Right forelimb (tissue), 1 donor: ENCODE data around the gene SYTL3.

Experiments used
- DNase-seq: peaks from one replicate; pipeline ENCODE4 v3.0.0-alpha.2; 2018

The SYTL3 gene

DNA sequence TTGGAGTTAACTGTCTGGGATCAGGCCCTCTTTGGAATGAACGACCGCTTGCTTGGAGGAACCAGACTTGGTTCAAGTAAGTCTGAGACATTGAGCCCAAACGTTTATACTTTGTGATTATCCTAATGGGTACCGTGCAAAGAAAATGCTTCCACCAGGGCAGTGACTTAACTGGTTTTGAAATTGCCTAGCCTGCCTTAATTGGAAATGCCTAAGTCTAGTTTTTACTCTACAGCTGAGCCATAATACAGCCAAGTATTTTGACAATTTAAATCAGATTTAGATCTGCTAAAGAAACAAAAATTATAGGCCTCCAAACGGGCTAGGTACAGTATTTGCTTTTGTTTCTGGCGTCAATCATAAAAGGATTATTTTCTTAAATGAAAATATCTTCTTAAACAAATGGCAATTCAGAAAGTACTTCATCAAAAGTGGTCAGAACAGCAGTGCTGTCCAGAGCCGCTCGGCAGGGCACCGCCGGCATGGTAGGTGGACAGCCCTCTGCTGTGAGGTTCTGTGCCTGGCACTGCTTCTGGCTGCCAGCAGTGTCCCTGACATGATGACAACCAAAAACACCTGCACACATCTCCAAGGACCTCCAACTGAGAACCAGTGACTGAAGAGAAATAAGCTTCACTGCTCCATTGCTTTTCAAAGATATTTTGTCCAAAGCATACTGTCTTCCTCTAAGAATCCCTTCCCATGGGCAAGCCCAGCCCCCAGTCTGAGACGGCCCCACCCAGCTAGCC lies 113.8 kb downstream of the SYTL3 start:
- no peak for DNase-seq

DNA sequence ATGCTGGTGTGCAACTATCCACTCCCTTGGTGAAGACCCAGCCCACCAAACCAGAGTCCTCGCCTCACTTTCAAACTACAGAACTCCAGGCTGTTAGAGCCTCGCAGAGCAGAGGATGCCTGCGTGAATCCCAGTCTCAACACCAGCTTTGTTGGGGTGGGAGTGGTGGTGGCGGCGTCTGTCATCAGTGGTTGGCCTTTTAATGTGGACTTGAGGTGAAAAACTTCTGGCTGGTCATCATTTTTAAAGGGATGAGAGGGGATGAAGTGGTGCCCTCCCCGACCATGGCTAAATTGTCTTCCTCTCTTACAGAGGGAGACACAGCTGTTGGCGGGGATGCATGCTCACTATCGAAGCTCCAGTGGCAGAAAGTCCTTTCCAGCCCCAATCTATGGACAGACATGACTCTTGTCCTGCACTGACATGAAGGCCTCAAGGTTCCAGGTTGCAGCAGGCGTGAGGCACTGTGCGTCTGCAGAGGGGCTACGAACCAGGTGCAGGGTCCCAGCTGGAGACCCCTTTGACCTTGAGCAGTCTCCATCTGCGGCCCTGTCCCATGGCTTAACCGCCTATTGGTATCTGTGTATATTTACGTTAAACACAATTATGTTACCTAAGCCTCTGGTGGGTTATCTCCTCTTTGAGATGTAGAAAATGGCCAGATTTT lies 114.5 kb downstream of the SYTL3 start:
- no peak for DNase-seq

DNA sequence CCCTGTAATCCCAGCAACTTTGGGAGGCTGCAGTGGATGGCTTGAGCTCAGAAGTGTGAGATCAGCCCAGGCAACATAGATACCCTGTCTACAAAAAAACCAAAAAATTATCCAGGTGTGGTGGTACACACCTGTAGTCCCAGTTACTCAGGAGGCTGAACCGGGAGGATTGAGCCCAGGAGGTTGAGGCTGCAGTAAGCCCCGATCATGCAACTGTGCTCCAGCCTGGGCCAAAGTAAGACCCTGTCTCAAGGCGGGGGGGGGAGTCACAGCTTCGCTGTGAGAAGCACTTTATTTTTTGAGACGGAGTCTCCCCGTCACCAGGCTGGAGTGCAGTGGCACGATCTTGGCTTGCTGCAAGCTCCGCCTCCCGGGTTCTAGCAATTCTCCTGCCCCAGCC lies 115.1 kb downstream of the SYTL3 start:
- no peak for DNase-seq

DNA sequence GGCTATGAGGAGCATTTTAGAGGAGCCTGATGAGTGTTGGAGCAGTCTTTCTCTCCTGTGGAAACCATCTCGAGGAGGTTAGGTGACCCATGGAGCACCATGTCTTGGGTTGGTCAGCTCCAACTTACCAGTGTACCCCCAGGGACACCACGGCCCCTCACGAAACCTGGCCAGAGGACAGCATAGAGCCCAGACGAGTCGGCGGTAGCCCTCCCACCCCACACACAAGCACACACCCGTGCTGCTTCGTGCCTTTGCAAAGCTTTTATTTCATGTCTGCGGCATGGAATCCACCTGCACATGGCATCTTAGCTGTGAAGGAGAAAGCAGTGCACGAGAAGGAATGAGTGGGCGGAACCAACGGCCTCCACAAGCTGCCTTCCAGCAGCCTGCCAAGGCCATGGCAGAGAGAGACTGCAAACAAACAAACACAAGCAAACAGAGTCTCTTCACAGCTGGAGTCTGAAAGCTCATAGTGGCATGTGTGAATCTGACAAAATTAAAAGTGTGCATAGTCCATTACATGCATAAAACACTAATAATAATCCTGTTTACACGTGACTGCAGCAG lies 115.7 kb downstream of the SYTL3 start:
- no peak for DNase-seq

DNA sequence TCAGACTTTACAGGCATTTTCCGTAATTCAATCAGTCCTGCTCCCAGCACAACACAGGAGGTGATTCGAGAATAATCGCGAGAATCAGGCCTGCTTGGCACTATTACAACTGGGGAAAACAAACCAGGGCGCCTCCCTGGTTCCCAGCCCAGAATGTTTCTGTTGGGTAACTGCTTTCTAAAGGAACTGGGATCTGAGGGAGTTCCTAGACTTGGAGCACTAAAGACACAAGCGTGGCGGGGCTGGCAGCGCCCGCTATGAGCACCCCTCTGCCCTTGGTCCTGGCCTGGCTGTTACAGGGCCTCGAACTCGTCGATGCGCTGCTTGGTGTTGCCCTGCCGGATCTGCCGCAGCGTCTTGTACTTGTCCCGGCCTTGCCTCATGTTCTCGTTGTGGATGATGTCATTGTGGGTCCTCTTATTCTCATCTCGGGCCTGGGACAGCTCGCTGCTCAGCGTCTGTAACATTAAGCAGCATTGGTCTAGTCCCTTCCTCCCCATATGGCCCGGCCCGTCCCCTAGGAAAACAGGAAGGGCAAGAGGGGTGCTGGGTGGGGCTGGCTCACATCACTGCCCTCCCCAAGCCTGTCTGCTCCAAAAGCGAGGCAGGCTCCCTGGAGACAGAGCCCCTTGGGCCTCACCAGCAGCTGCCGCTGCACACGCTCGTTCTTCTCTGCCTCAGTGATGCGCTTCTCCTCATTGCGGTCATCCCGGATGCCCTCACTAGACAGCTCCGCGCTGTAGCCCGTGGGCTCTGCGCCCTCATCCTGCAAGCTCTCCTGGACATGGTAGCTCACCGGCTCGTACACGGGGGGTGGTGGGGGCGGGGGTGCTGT lies 117.0 kb downstream of the SYTL3 start:
- DNase-seq = no peak

DNA sequence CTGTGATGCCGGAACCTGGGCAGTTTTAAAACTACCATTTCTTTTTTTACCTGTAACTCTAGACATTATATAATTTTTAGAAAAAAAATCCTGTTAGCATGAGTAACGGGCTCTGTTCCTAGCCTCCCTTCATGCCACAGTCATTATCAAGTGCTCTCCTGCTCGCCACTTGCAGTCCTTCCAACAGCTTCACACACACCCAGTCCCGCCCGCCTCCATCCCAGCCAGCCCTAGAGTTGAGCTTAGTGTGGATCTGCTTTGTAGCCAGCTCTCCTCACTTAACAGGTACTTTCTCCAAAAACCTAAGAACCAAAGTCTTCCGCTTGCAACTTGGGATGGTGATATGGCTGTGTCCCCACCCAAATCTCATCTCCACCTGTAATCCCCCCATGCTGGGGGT lies 117.9 kb downstream of the SYTL3 start:
- no peak for DNase-seq

DNA sequence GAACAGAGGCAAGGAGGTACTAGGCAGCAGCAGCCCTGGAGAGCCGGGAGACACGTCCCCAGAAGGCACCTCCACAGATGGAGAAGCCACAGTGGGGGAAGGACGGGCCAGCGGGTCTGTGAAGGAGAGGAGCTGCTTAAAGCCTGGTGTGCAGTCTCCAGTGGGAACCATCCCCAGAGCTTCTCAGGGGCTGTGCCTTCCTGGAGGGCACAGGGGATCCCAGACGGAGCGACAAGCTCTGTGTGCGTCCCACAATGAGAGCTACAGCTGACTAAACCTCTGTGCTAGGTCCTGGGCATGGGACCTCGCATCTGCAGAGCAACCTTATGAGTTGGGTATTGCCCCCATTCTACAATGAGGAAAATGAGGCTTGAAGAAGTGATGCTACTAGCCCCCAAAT lies 118.6 kb downstream of the SYTL3 start:
- no peak for DNase-seq

DNA sequence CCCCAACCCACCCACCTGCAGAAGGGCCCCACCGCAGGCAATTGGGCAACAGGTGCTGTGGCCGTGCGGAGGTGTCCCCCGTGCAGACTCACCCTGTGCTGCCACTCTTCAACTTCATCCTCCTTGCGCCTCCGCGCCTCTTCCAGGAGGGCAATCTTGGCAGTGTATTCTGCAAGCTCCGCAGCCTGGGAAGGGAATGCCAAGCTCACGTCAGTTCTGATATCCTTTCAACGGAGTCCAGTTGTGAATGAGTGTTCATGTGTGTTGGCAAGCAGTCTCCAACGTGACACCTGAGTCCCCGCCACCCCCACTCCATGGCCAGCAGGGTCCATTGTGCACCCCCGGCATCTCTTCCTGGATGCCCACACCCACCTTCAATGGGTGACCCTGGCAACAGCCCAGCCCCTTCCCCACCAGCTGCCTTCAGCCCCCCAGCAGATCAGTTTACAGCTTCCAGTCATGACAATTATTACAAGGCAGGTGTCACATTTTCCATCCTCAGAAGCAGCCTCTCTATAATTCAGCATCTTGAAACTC lies 119.4 kb downstream of the SYTL3 start:
- DNase-seq = no peak

DNA sequence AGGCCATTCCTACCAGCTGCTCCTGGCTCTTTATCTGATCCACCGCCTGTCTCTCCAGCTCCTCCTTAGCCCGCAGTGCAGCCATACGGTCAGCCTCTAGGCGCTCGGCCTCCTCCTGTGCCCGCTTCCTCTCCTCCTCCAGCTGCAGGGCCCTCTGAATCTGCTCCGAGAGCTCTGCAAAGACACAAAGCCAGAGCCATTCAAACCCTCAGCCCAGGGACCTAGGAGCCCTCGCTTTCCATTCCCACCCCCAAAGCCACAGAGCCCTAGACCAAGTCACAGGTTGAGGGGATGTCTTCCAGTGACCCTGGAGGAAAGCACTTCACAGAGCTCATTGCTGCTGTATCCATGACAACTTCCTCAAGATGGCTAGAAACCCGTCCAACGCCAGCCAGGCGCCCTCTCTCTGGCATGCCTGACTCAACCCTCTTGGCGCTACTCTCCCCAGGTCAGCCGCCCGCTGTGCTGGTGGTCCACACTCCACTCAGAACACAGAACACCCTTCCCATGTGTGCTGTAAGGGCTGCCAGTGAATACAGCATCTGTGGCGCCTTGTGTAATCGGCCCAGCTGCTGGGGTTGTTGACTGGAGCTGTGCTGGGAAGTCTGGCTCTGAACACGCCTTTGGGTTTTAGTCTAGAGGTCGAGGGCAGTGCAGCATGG lies 120.0 kb downstream of the SYTL3 start:
- DNase-seq = no peak

DNA sequence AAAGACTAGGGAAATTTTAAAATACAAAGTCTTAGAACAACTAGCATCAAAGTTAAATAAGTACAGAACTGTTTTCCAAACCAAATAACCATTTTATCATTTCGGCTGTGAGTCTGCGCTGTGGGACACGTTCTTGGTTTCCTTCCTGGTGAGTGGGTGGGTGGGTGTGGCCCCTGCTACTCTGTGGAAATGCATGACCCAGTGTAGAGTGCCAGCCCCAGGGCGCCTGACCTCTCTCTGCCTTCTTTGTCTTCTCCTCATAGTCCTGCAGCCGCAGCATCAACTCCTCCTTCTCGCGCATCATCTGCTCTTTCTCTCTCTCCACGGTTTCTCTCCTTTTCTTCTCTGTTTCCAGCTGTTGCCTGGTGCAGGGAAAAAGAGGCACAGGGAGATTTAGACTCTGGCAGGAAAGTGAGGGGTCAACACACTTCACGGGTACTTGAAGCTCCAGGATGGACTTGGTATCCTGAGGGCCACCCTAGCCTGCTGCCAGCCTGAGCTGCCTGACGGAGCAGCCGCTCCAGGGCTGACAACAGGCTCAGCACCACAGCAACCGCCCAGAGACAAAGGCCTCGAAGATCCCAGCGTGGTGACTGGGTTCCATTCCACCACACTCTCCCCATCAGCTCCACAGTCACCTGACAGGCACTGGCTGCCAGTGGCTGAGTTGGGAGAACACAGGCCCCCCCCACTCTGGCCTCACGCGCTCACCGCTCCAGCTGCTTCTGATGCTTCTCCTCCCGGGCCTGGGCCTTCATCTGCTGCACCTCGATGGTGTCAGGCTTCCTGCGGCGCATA lies 120.9 kb downstream of the SYTL3 start:
- no peak for DNase-seq

DNA sequence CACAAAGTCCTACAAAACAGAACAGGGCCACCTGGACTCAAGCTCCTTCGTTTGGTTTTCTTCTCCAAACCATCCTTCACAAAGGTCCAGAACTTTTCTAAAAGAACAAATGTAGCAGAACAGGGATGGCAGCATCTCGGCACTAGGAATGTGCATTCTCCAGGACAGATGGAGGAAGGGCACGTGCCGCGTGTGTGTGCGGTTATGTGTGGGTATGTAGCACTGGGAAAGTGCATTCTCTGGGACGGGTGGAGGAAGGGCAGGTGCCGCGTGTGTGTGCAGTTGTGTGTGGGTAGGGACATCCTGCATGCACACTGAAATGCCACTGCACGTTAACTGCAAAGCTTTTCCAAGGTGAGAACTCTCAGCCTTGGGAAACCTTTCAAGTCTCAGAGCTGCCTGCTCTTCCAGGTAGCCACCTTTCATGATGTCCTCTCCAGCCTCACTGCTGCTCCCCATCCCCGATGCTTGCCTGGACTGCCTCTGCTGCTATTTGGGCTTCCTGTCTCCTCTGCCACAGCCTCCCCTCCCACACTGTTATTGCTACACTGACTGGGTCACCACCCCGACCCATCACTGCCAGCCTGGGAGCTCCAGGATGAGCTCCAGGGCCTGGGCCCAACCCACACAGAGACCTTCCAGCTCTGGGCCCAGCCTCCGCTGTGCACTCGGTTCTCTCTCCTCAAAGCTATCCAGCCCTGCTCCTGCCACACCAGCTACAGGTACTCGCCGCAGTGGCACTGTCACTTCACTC lies 121.7 kb downstream of the SYTL3 start:
- DNase-seq = no peak

DNA sequence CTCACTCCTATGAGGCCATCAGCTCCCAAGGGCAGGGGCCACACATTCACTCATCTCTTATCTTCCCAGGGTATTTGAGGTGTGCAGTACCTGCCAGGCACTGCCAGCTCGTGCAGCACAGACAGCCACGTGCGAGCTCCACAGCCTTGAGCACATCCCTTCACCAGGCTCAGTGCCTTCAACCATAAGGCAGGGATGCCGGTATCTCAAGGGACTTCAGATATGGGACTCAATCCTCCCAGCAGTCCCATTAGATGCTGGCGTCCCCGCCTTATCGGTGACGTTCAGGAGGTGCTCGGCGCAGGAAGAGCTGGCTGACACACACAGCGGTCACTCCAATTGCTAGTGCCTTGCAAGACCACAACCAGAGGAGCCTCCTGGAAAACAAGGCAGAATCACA lies 122.3 kb downstream of the SYTL3 start:
- DNase-seq = no peak

DNA sequence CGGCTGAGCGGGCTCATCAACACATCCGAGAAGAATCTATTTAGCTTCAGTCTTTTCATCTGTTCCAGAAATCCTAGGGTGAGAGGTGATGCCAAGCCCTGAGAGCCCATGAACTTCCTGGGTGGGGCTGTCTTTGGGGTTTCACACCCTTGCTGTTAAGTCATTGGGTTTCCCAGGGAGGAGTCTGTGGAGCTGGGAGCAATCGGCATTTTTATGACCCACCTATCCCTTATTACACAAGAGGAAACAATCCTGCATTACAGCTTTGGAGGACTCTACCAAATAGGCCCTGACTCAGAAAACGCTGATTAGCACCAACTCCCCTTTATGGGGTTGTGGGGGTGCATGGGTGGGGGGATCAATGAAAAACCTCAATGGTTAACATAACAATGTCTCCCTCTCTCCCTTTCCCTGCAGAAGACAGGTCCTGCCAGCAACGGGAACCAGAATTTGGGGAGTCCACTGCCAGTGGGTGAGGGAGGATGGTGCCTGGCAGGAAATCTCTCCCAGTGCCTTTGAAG lies 123.1 kb downstream of the SYTL3 start:
- no peak for DNase-seq

DNA sequence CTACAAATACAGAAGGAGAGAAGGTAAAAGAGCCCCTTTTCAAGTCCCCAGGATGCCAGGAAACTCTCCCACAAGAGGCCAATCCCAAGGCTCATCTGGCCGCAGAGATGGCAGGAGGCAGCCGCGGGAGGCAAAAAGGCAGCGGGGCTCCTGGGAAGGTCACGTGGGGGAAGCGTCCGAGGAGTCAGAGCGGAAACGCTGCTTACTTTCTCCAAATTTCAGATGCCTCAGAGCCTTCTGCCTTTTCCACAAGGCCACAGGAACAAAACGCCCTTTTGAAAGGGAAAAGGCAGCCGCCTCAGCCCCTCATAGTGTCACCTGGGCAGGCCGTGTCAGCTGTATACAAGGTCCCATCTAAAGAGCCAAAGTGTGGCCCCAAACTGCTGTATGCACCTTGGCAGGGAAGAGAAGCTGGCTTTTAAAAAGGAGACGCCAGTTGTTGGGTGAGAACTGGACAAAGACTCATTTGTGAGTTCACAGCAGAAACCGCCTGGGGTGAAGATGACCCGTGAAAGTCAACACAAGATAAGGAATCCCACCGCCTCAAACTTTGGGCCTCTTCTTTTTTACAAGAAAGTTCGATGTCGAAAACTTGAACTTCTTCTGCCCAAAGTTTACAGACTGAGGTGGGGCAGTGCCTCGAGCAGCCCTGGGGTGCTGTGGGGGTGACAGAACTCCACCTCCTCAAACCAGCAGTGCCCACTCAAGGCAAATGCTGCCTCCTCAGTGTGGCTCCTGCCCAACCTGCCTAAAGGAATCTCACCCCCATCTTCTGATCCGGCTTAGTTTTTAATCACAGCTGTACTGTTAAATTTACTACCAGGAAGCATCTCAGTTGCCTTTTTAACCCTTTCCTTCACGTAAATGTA lies 124.0 kb downstream of the SYTL3 start:
- DNase-seq = no peak

DNA sequence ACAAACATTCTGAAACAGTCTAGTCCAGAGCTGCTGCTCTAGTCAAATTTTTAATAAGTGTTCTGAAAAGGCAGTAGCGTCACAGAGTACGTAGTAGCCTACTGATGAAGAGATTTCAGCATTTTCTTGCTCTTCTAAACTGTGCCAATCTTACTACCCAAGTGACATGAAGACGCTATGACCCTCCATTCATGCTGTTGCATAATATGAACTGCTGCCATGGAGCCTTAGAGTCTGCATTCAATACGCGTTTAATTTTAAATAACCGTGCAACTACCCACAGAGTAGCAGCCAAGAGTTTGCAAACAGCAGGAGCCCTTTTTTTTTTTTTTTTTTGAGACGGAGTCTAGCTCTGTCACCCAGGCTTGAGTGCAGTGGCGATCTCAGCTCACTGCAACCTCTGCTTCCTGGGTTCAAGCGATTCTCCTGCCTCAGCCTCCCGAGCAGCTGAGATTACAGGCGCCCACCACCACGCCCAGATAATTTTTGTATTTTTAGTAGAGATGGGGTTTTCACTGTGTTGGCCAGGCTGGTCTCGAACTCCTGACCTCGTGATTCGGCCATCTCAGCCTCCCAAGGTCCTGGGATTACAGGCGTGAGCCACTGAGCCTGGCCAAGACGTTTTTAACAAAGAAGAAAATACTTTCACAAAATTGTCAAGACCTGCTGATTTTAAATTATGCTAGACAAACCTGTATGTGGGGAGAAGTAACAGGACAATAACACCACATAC lies 125.0 kb downstream of the SYTL3 start:
- no peak for DNase-seq

DNA sequence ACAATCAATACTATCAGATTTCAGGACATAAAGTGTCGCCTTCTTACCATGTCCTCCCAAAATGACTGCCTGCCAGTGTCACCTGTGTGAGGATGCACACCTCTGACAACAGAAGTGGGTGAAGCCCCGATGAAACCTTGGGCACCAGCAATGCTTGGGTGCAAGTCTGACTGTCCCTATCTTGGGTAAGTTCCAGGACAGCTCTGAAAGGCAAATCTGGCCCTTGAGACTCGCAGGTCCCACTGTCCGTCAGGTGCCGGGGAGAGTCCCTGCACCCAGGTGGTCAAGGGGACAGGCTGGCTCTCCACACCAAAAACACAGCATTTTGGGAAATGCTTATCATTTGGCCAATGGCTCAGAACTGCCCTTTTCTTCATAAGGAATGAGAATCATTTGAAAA lies 126.0 kb downstream of the SYTL3 start:
- no peak for DNase-seq

DNA sequence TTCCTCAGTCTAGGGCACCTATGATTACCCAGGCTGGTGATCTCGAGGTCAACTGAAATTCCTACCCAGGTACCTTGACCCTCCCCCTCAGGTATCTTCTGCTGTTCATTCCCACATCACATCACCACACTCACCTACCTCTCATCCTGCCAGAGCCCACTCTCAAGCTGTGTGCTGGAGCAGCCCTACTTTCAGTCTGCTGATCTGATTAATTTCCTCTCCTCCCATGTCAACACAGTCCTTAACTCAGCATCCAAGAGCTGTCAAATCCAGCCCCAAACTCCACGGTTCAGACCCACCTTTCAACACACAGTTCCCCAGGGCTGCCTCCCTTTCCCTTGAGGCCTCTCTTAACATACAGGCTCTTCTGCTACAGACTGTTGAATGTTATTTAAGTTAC lies 126.9 kb downstream of the SYTL3 start:
- DNase-seq = no peak

DNA sequence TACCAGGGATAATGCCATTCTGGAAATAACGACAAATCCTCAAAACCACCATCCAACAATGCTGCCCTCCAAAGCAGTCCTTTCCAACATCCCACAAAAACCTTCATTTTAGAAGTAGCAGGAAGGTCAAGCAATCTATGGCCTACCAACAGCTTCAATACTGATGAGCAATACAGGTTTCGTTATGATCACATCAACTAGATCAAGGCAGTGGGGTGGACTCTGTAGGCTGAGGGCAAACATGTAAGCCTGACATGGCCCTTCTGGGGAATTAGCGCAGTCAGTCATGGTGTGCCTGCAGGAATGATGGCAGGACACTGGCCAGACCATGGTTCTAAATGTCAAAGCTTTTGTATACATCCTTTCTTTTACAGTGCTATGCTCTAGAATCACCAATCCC lies 127.7 kb downstream of the SYTL3 start:
- no peak for DNase-seq

DNA sequence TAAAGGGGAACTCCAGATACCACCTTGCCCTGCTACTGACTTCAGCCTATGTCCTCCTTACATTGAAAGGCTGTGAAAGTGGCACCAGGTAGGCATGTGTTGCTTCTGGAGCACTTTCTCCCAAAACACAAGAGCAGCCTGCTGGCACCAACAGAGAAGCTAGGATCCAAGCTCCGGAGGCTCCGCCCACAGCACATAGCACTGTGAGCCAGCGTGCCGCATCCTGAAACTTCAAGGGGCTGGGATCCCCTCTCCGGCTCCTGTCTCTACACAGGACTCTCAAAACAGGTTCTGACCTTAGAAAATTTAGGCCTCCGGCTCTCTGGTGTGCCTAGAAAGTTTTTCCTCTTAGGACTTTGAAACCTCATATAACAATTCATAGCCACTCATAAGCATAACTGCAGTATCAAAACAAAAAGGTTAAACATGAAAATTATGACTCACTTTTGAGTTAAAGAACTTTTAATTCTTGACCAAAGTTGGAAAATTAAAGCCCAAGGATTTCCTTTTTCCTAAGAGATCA lies 128.2 kb downstream of the SYTL3 start:
- no peak for DNase-seq
